Germinal center (tissue), 1 donor: ENCODE data around the gene HSD17B2.
A peak's percentile ranks its signal among the peaks of the same experiment; 100 is the strongest.

ENCODE experiments used
- DNase-seq: peaks from one replicate; pipeline ENCODE4 v3.0.0; 2012; ENCODE audit warnings: mixed read lengths, low spot score

The HSD17B2 gene

DNA sequence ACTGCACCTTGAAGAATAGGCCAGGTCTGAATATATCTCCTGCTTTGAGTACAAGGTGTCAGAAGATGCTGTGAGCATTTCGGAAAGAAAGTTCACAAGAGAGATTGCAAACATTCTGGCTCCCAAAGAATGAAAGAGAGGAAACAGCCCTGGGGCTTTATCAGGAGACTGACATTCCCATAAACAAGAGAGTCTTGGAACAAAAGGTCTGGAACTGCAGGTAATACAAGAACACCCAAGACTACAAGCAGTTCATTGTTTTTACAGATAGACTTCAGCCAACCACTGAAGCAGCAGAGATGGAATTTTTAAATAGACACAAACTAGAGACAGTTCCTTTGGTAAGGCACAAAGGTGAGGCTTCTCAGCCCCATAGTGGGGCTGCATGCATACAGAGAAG lies 14.4 kb downstream of the HSD17B2 start:
- no peak for DNase-seq

DNA sequence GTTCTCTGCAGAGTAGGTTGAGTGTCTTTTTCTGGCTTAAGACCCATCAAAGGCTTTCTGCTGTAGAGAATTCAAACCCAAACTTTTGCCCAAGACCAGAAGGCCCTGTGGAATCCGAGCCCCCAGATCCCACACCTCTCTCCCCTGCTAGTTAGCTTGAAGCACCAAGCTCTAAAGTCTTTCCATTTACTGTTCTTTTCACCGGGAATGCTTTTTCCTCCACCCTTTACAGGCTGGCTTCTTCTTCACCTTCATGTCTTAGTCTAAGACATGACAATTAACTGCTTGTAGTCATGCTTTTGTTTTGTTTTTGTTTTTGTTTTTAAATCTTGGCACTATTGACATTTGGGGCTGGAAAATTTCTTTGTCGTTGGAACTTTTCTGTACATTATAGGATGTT lies 15.5 kb downstream of the HSD17B2 start:
- no peak for DNase-seq

DNA sequence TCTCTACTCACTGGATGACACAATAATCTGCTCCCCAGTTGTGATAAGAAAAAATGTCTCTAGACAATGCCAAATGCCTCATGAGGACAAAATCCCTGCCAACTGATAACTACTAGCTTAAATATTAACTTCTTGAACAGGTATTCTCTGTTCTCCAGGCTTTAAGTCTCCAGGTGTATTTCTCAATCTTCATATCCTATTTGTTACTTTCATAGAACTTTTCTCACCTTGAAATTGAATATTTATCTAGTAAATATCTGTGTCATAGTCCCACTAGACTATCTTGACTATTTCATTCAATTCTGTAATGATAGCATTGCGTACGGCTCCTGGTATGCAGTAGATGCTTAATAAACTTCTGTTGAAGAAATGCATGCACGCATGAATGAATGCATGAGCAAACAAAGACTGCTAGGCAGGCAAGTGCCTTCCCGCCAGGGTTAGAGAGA lies 15.9 kb downstream of the HSD17B2 start:
- no peak for DNase-seq

- DNase-seq, result no peak
These were observed 16.6 kb downstream of the HSD17B2 start for GRCh38 chr16:82051656-82052055.

DNA sequence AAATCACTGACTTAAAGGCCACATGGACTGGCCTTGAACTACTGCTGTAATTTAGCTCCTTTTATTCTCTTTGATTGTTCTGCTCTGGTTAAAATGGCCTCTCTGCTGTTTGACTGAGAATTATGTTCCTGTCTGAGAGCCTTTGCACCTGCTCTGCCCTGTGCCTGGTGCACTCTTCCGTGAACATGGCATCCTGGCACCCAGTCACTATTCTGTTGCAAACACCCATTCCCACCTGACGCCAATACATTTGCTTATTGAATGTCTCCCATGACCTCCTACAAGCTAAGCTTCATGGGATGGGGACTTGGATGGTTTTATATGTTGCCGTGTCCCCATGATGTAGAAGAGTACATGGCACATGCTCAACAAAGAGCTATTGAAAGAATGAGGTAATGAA lies 20.1 kb downstream of the HSD17B2 start:
- DNase-seq, result no peak

- no peak for DNase-seq
These were observed 20.9 kb downstream of the HSD17B2 start for GRCh38 chr16:82055728-82056549.

DNA sequence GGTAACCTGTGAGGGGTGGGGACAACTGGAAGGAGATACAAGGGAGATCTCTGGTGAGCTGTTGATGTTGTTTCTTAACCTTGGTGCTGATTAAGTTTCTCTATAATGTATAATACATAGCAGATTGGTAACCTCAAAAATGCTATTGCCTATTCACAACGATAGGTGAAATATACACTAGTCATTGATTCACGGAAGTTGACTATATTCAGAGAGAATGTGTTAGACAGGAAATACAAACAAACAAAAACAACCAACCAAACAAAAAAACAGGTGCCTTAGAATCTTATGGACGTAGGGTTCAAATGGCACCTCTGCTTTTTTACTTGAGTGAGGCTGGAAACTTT lies 21.5 kb downstream of the HSD17B2 start:
- no peak for DNase-seq

GRCh38 chr16:82059161-82059982 lies 24.3 kb downstream of the HSD17B2 start:
- DNase-seq, result no peak

DNA sequence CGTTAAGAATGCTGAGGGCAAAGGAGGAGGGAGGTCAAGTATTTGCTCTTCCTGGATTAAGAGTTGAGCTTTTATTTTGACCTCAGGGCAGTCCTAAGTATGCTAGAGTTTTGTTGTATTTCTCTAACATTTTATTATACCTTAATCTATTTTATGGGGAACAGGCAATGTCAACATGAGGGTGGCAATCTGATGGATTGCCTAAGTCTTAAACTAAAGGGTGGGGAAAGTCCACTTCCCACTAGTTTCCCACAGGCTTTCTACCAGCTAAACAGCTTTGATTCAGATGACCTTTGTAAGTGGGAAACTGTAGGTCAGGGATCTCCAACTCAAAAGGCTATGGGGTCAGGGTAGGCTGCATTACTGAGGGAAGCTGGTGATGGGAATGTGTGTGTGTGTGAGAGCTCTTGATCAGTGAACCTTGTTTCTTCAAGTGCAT lies 24.9 kb downstream of the HSD17B2 start:
- DNase-seq, result no peak

GRCh38 chr16:82061861-82062525 lies 26.9 kb downstream of the HSD17B2 start:
- DNase-seq, result peak; percentile 67

DNA sequence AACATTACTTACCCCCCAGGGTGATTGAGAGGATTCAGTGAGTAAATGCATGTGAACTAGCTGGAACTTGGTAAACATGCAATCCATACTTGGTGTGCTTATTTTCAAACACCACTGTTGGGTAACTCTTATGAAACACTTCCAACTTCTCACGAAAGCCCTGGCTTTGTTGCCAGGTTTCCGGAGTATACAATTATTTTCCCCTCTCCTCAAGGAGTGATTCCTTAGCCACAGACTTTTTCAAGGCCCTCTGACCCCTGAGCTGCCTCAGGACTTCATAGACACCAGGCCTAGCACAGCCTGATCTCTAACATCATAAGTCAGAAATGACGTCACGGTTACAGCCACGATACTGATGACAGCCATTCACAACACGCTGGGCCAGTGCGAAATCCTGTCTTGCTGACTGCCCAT lies 27.6 kb downstream of the HSD17B2 start:
- DNase-seq, result no peak

DNA sequence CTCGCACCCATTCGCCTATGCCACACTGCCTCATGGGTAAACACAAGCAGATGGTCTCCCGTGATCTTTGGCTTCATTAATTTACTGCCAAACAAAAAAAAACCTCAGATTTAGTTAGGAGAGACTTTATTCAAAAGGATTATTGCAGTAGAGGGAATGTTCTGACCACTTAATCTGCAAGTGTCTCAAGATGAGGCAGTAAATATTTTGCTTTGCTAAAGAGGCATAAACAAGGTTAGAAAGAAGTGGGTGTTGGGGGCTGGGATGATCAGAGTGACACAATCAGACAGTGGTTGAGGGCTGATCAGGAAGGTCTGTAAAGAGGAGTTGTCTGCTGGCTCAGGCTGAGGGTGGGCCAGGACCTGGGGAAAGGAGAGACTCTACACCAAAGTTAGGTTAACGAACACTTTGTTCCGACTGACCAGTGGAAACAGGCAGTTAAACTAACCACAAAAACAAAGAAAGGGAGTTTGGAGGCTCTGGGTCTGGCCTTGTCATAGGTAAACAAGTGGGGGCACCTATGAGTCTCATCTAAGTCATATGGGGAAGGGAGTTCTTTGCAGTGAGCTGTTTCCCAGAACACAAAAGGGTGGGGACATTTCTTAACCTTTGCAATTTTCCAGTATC lies 28.5 kb downstream of the HSD17B2 start:
- no peak for DNase-seq

DNA sequence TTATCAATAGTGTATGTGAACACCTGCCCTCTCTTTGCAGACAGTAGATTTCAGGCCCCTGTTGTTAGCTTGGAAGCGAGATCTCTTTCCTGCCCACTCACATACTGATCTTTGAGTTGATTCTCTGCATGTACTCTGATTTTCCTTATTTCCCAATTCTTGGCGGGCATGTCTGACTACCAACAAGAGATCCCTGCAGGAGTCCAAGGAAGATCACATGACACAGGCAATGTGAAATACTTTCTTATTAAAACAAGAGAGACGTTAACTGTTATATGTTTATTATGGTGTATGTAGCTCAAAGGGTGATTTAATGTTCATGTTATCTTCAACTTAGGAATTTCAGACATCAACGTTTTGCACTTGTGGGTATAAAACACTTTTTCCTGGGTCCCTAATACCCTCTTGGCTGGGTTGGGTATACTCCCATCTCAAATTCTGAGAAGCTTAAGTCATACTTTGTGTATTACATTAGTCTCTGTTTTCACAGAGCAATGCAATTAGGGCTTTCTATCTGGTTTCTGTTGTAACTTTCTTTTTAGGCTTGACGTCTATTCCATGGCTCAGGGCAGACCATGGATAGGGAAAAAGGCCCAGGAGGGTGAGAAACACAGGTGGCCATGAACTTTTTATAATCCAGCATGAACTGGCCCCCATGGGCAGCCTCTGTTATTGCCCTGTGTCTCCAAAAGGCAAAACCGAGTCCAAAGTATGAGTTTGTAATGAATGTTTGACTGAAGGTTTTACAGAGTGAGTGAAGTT lies 32.2 kb downstream of the HSD17B2 start:
- no peak for DNase-seq

DNA sequence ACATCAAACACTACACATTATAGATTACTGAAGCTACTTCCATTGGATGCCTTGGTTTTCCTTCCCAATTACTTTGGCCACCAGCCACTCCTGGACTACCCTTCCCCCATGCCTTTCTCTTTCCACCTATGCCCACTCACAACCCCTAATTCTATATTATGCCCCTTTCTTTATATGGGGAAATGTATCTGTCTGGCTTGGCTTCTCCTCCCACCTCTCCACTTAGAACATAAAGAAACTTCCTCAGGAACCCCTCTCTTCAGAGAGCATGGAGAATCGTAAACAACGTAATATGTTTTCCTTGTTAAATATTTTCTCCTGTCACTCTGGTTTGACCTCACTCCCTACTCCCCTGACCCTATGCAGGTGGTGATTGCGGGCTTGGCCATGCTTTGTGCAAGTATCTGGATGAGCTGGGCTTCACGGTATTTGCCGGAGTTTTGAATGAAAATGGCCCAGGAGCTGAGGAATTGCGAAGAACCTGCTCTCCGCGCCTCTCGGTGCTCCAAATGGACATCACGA lies 32.8 kb downstream of the HSD17B2 start:
- no peak for DNase-seq

DNA sequence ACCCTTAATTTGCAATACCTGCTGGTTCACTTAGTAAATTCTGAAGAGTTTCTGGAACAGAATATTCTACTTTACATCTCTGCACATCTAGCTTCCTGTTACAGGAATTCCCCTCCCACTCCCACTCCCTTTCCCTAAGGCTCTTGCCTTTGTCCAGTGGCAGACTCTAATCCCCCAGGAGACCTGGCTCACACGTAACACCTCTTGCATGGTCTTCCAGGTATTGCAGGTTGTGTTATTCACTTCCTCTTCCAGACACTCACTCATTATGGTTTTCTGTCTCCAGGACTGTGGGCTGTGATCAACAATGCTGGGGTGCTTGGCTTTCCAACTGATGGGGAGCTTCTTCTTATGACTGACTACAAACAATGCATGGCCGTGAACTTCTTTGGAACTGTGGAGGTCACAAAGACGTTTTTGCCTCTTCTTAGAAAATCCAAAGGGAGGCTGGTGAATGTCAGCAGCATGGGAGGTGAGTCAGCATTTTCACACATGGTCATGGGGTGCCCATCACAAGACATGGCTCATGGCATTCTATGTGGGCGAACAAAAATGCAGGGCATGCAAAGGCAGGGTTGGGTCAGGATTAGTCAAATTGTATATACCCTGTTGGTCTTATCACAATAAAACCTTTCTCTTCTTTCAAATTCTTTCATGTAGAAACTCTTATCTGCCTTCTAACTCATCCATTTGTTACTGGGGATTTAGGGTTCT lies 35.8 kb downstream of the HSD17B2 start:
- no peak for DNase-seq

GRCh38 chr16:82071421-82071820 lies 36.4 kb downstream of the HSD17B2 start:
- no peak for DNase-seq

GRCh38 chr16:82072313-82072712 lies 37.3 kb downstream of the HSD17B2 start:
- no peak for DNase-seq

- no peak for DNase-seq
These were observed 39.0 kb downstream of the HSD17B2 start for GRCh38 chr16:82074019-82074558.

- DNase-seq, result no peak
These were observed 43.1 kb downstream of the HSD17B2 start for GRCh38 chr16:82078125-82078524.

GRCh38 chr16:82079892-82080291 lies 44.8 kb downstream of the HSD17B2 start:
- no peak for DNase-seq
